ENCODE results near the gene CTNNBL1. TPM values are rescaled to one million over a fixed set of nuclear protein-coding genes. Genes with fewer than 3 reads are reported as not detected.

CTNNBL1 gene
- total and polyA plus RNA-seq, 2 experiments from 2014 or later = 36.3 to 68.7 TPM

DNA sequence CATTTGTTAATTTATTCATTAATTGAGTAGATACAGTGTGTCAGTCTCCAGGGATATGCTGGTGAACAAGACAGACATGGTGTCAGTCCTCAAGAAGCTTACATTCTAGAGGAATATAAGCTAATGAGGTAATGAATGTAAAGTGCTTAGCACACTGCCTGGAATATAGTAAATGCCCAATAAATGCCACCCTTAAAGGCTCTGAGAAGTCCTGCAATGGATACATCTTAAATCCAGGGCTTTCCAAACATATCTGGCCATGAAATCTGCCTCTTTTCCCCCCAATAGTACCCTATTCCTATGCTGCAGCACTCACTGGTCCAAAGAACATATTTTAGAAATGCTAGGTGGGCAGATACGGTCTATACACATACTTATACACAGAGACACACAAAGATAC, 49.2 kb upstream of the CTNNBL1 start (continued):
- TF ChIP-seq, protein P1, sequence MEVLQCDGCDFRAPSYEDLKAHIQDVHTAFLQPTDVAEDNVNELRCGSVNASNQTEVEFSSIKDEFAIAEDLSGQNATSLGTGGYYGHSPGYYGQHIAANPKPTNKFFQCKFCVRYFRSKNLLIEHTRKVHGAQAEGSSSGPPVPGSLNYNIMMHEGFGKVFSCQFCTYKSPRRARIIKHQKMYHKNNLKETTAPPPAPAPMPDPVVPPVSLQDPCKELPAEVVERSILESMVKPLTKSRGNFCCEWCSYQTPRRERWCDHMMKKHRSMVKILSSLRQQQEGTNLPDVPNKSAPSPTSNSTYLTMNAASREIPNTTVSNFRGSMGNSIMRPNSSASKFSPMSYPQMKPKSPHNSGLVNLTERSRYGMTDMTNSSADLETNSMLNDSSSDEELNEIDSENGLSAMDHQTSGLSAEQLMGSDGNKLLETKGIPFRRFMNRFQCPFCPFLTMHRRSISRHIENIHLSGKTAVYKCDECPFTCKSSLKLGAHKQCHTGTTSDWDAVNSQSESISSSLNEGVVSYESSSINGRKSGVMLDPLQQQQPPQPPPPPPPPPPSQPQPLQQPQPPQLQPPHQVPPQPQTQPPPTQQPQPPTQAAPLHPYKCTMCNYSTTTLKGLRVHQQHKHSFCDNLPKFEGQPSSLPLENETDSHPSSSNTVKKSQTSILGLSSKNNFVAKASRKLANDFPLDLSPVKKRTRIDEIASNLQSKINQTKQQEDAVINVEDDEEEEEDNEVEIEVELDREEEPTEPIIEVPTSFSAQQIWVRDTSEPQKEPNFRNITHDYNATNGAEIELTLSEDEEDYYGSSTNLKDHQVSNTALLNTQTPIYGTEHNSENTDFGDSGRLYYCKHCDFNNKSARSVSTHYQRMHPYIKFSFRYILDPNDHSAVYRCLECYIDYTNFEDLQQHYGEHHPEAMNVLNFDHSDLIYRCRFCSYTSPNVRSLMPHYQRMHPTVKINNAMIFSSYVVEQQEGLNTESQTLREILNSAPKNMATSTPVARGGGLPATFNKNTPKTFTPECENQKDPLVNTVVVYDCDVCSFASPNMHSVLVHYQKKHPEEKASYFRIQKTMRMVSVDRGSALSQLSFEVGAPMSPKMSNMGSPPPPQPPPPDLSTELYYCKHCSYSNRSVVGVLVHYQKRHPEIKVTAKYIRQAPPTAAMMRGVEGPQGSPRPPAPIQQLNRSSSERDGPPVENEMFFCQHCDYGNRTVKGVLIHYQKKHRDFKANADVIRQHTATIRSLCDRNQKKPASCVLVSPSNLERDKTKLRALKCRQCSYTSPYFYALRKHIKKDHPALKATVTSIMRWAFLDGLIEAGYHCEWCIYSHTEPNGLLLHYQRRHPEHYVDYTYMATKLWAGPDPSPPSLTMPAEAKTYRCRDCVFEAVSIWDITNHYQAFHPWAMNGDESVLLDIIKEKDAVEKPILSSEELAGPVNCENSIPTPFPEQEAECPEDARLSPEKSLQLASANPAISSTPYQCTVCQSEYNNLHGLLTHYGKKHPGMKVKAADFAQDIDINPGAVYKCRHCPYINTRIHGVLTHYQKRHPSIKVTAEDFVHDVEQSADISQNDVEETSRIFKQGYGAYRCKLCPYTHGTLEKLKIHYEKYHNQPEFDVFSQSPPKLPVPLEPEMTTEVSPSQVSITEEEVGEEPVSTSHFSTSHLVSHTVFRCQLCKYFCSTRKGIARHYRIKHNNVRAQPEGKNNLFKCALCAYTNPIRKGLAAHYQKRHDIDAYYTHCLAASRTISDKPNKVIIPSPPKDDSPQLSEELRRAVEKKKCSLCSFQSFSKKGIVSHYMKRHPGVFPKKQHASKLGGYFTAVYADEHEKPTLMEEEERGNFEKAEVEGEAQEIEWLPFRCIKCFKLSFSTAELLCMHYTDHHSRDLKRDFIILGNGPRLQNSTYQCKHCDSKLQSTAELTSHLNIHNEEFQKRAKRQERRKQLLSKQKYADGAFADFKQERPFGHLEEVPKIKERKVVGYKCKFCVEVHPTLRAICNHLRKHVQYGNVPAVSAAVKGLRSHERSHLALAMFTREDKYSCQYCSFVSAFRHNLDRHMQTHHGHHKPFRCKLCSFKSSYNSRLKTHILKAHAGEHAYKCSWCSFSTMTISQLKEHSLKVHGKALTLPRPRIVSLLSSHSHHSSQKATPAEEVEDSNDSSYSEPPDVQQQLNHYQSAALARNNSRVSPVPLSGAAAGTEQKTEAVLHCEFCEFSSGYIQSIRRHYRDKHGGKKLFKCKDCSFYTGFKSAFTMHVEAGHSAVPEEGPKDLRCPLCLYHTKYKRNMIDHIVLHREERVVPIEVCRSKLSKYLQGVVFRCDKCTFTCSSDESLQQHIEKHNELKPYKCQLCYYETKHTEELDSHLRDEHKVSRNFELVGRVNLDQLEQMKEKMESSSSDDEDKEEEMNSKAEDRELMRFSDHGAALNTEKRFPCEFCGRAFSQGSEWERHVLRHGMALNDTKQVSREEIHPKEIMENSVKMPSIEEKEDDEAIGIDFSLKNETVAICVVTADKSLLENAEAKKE (CRISPR knock-in tag; IDR thresholded peaks at IDR 0.05) = no peak

DNA sequence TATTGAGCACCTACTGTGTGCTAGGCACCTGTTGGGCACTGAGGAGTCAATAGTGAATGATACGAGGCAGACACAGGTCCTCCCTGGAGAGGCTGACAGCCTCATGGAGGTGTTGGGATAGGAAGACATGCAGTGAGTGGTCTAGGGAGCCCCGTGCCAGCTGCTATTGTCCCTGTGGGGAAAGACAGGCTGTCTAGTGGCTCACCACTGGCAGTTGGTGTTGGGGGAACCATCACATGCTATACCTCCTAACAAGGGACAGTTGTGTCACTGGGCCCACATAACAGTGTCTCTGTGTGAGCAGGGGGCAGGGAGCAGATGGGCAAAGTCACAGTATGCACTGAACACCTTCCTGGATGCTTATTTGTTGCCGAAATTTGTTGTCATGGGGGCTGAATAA, 45.9 kb upstream of the CTNNBL1 start:
- H3K27me3 Mint-ChIP-seq (ENCODE audit: insufficient read depth, low read depth, poor library complexity) = peaks cover 3% of the 10 kb centered on the region
- peaks cover 5% of the 10 kb centered on the region; the same call in 1 of the 2 replicates for H3K4me1 ChIP-seq (ENCODE audit: insufficient read depth)
- TF ChIP-seq JUNB (IDR thresholded peaks at IDR 0.05; ENCODE audit: unreplicated experiment) = no peak
- no peak for TF ChIP-seq STAT1 (IDR thresholded peaks at IDR 0.05; ENCODE audit: unreplicated experiment)
- TF ChIP-seq EZH2 (IDR thresholded peaks at IDR 0.05; ENCODE audit: low read depth, unreplicated experiment) = no peak
- no peak for TF ChIP-seq EZH2phosphoT487 (IDR thresholded peaks at IDR 0.05; ENCODE audit: unreplicated experiment)
- TF ChIP-seq, protein P2, sequence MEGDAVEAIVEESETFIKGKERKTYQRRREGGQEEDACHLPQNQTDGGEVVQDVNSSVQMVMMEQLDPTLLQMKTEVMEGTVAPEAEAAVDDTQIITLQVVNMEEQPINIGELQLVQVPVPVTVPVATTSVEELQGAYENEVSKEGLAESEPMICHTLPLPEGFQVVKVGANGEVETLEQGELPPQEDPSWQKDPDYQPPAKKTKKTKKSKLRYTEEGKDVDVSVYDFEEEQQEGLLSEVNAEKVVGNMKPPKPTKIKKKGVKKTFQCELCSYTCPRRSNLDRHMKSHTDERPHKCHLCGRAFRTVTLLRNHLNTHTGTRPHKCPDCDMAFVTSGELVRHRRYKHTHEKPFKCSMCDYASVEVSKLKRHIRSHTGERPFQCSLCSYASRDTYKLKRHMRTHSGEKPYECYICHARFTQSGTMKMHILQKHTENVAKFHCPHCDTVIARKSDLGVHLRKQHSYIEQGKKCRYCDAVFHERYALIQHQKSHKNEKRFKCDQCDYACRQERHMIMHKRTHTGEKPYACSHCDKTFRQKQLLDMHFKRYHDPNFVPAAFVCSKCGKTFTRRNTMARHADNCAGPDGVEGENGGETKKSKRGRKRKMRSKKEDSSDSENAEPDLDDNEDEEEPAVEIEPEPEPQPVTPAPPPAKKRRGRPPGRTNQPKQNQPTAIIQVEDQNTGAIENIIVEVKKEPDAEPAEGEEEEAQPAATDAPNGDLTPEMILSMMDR (conservative IDR thresholded peaks at IDR 0.05; ENCODE audit: low read depth in 2 of 2) = no peak
- TF ChIP-seq, protein P3, sequence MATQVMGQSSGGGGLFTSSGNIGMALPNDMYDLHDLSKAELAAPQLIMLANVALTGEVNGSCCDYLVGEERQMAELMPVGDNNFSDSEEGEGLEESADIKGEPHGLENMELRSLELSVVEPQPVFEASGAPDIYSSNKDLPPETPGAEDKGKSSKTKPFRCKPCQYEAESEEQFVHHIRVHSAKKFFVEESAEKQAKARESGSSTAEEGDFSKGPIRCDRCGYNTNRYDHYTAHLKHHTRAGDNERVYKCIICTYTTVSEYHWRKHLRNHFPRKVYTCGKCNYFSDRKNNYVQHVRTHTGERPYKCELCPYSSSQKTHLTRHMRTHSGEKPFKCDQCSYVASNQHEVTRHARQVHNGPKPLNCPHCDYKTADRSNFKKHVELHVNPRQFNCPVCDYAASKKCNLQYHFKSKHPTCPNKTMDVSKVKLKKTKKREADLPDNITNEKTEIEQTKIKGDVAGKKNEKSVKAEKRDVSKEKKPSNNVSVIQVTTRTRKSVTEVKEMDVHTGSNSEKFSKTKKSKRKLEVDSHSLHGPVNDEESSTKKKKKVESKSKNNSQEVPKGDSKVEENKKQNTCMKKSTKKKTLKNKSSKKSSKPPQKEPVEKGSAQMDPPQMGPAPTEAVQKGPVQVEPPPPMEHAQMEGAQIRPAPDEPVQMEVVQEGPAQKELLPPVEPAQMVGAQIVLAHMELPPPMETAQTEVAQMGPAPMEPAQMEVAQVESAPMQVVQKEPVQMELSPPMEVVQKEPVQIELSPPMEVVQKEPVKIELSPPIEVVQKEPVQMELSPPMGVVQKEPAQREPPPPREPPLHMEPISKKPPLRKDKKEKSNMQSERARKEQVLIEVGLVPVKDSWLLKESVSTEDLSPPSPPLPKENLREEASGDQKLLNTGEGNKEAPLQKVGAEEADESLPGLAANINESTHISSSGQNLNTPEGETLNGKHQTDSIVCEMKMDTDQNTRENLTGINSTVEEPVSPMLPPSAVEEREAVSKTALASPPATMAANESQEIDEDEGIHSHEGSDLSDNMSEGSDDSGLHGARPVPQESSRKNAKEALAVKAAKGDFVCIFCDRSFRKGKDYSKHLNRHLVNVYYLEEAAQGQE (IDR thresholded peaks at IDR 0.05; ENCODE audit: unreplicated experiment) = no peak

More for the DNA sequence above, 45.9 kb upstream of the CTNNBL1 start:
- Histone ChIP-seq H4K20me1 (replicated peaks; ENCODE audit: insufficient read depth) (no peaks in the 10 kb centered on the region), H2AFZ (no peak overlapping the region), H3K27ac (ENCODE audit: low read depth) (no peak overlapping the region), H3K79me2 (replicated peaks; ENCODE audit: insufficient read depth) (no peaks in the 10 kb centered on the region), H3K4me2 (no peak overlapping the region), H3K4me3 (no peak overlapping the region), H3K36me3 (ENCODE audit: insufficient read depth) (no peaks in the 10 kb centered on the region), H3K9me2 (ENCODE audit: insufficient read depth) (no peaks in the 10 kb centered on the region), H3K27me3 (ENCODE audit: insufficient read depth) (no peaks in the 10 kb centered on the region), H3F3A (replicated peaks; ENCODE audit: low read depth) (no peaks in the 10 kb centered on the region)
- no peak overlapping the region for H3K4me3 Mint-ChIP-seq
- no peaks in the 10 kb centered on the region for H3K9me3 Mint-ChIP-seq
- DNase-seq (ENCODE audit: low spot score) (no peak), ATAC-seq (no peak)
- H3K4me1 Mint-ChIP-seq = peaks cover 12% of the 10 kb centered on the region
- H3K27ac Mint-ChIP-seq = no peak overlapping the region
- H3K36me3 Mint-ChIP-seq (ENCODE audit: low read depth) = no peaks in the 10 kb centered on the region

Data from GM23338 (cell line).